Lower leg skin (tissue), 4 donors: Measurements from ENCODE around the gene ZMYND15. TPM values are rescaled to one million over a fixed set of nuclear protein-coding genes. Genes with fewer than 3 reads are reported as not detected.

Source experiments
- DNase-seq, 2 donors: peaks; one replicate each; pipeline ENCODE4 v3.0.0-alpha.2; 2019; ENCODE audit warnings: low spot score in 2 of 2
- H3K4me3 ChIP-seq: fragments of 200-600 bp; sonication (generic); 2 replicates; pipeline ENCODE4 v1.5.1; 2017; ENCODE audit warnings: mild to moderate bottlenecking, low read depth; ENCODE audit not compliant: poor library complexity, severe bottlenecking
- CTCF ChIP-seq, 3 donors: fragments of 450-650 bp; IDR thresholded peaks; one replicate each; pipeline ENCODE4 v1.5.1; 2016; ENCODE audit warnings: antibody characterized with exemption in 3 of 3, mild to moderate bottlenecking in 3 of 3, moderate library complexity in 2 of 3
- POLR2A ChIP-seq, 2 donors: fragments of 450-650 bp; IDR thresholded peaks; one replicate each; pipeline ENCODE4 v1.6.1; 2016 to 2017; ENCODE audit warnings: antibody characterized with exemption in 2 of 2, mild to moderate bottlenecking in 1 of 2, moderate library complexity in 1 of 2
- WGBS, 2 donors: methylation state at CpG; one replicate each; pipeline ENCODE4 v1.1.5; 2018; 5-methylcytosine and 5-hydroxymethylcytosine counted together
- intact Hi-C: fragments of 100-400 bp; cut with DNase I; formaldehyde crosslinking; loops from one replicate; pipeline ENCODE4 v1.15.0; 2023; ENCODE audit warnings: low total_unique reads
- total RNA-seq, 4 donors: library from RNA; depleted of rRNA; stranded (reverse); fragments of >200 nt; gene quantifications; one replicate each; pipeline ENCODE4 v1.1.0, GENCODE V29; 2016

The ZMYND15 gene
- total RNA-seq, 4 donors from 2014 or later: 0.46 to 1.7 (median 1.2) TPM; not detected in 1

GRCh38 chr17:4743898-4744297, 4.3 kb downstream of the ZMYND15 start:
- intact Hi-C loops: no loop called here
- WGBS, 2 donors: 88 to 96% methylated on average over 9 of the region's 9 CpGs
- H3K4me3 ChIP-seq: no peak overlapping the region
- TF ChIP-seq CTCF (IDR thresholded peaks at IDR 0.05) (no peak), POLR2A (IDR thresholded peaks at IDR 0.05) (no peak)
- no peak for DNase-seq

- TF ChIP-seq POLR2A (IDR thresholded peaks at IDR 0.05) (no peak), CTCF (IDR thresholded peaks at IDR 0.05) (no peak)
- no peak for DNase-seq
- no peak overlapping the region for H3K4me3 ChIP-seq
- intact Hi-C loops: no loop called here
- WGBS, 2 donors: 18 to 21% methylated on average over 48 to 51 of the region's 51 CpGs
These were observed 5.7 kb downstream of the ZMYND15 start for GRCh38 chr17:4744999-4745969.

- TF ChIP-seq CTCF (IDR thresholded peaks at IDR 0.05) (no peak), POLR2A (IDR thresholded peaks at IDR 0.05) (no peak)
- WGBS, 2 donors: 25 to 30% methylated on average over 5 of the region's 5 CpGs
- intact Hi-C loops: no loop called here
- DNase-seq: no peak
- H3K4me3 ChIP-seq: no peak overlapping the region
These were observed 8.2 kb downstream of the ZMYND15 start for GRCh38 chr17:4747847-4748246.

- intact Hi-C loops: no loop called here
- DNase-seq: no peak
- H3K4me3 ChIP-seq: no peak overlapping the region
- TF ChIP-seq POLR2A (IDR thresholded peaks at IDR 0.05): no peak
- no peak for TF ChIP-seq CTCF (IDR thresholded peaks at IDR 0.05)
- 66 to 68% methylated on average over 4 of the region's 4 CpGs for WGBS, 2 donors
These were observed 9.1 kb downstream of the ZMYND15 start for GRCh38 chr17:4748686-4749085.

- DNase-seq: no peak
- 41 to 49% methylated on average over 3 of the region's 3 CpGs for WGBS, 2 donors
- TF ChIP-seq POLR2A (IDR thresholded peaks at IDR 0.05) (no peak), CTCF (IDR thresholded peaks at IDR 0.05) (no peak)
- H3K4me3 ChIP-seq: no peak overlapping the region
- intact Hi-C loops: no loop called here
These were observed 11.0 kb downstream of the ZMYND15 start for GRCh38 chr17:4750606-4751005.
